GM13977 (cell line): ENCODE results near the gene EIF2AK2.
"Not testable (repeated sequence)": the region's sequence is repeated elsewhere in the genome, so short reads cannot be mapped to it uniquely, and the experiment has no call there.

Experiments
- DNase-seq: peaks from one replicate; pipeline ENCODE4 v3.0.0; 2012; ENCODE audit warnings: low spot score
- CTCF ChIP-seq: IDR thresholded peaks from 2 replicates; pipeline ENCODE4 v1.5.1; 2012; ENCODE audit warnings: mild to moderate bottlenecking, control low read depth; ENCODE audit not compliant: insufficient read depth; ENCODE audit errors: extremely low read depth, missing control alignments
- in situ Hi-C: fragments of 300-500 bp; cut with MboI; formaldehyde crosslinking; loops from one replicate; pipeline ENCODE4 v1.12.0; 2022; ENCODE audit warnings: low sequenced_read_pairs, low pct_unique_long_range_greater_than_20kb, mixed read lengths, inconsistent platforms; ENCODE audit not compliant: unreplicated experiment

EIF2AK2 gene

GRCh38 chr2:37196320-37197195 is 39.8 kb upstream of the EIF2AK2 start, which contains the start of gene CEBPZOS:
CEBPZOS (plus strand) TSS chr2:37196496; CDS start chr2:37199705, 3,209 bp downstream.
- in situ Hi-C loops, result no loop called here
- peak; percentile 92 for DNase-seq

GRCh38 chr2:37195862-37196319 is 39.1 kb upstream of the EIF2AK2 start:
- in situ Hi-C loops, DNase-seq: not testable (repeated sequence)

More at GRCh38 chr2:37196320-37197195, 39.8 kb upstream of the EIF2AK2 start, which contains the start of gene CEBPZOS:
- TF ChIP-seq CTCF, result no peak

DNA sequence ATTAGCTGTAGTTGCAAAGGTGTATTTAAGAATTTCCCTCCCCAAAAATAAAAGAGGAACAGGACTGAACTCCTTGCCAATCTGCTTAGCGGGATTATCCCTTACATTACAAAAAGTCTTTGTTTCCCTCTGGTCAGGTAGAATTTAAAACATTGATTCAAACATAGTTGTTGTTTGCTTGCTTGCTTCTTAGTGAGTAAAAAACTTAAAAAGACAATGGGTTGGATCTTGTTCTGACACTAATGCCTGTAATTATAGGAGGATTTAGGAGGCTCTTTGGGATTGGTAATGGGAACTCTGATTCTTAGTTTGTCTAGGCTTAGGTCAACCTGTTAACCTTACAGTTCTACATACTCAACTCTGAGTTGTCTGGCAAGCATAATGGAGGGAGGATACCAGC is 35.8 kb upstream of the EIF2AK2 start:
- in situ Hi-C loops, result no loop called here
- DNase-seq, result no peak
- no peak for TF ChIP-seq CTCF

DNA sequence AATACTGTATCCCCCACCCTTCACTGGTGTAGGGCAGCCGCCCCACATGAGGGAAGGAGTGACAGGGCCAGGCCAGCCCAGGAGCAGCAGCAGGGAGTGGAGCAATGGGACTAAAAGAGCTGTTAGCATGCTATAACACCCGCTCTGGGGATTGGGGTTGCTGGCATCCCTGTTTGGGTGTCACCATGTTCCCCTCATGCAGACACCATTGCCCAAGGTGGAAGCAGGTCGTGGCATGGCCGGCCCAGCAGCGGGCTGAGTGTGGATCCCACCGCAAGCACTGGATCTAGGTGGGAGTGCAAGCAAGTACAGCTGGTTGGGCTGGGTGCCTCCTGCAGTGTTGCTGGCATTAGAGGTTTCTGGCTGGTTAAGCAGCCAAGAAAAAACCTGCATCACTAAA is 35.0 kb upstream of the EIF2AK2 start:
- in situ Hi-C loops, result no loop called here
- no peak for TF ChIP-seq CTCF
- DNase-seq, result no peak

DNA sequence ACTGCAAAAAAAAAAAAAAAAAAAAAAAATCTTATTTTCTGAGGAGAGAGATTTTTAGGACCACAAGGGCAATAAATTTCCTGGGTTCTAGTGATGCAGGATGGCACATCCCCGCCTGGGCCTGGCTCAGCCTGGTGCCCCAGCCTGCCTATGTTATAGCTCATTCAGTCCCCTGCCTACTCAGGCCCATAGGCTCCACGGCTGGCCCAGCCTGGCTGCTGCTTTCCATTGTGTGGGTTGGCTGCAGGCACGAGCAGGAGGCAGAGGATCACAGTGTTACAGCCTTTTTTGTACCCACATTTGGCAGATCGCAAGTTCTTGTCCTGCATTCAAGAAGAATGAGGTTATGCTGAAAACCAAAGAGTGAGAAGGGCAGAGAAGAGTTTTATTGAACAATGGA is 34.5 kb upstream of the EIF2AK2 start:
- in situ Hi-C loops, result no loop called here
- DNase-seq, result no peak
- TF ChIP-seq CTCF, result no peak

DNA sequence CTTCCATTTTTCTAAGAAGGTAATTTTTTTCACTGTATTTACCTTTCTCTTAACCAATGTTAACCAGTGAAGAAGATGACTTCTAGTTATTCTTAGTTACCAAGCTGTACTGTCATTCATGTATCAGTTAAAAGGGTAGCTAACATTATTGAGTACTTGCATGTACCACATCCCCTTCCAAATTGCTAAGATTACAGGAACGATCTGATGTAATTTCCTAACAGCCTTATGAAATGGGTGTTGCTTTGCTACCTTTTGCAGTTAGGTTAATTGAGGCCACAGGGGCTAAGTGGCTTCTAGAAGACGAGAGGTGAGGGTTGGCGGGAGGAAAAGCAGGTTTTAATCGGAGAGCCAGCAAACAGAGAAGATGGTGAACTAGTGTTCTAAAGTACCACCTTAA is 33.5 kb upstream of the EIF2AK2 start:
- DNase-seq, result no peak
- in situ Hi-C loops, result no loop called here
- TF ChIP-seq CTCF, result no peak

DNA sequence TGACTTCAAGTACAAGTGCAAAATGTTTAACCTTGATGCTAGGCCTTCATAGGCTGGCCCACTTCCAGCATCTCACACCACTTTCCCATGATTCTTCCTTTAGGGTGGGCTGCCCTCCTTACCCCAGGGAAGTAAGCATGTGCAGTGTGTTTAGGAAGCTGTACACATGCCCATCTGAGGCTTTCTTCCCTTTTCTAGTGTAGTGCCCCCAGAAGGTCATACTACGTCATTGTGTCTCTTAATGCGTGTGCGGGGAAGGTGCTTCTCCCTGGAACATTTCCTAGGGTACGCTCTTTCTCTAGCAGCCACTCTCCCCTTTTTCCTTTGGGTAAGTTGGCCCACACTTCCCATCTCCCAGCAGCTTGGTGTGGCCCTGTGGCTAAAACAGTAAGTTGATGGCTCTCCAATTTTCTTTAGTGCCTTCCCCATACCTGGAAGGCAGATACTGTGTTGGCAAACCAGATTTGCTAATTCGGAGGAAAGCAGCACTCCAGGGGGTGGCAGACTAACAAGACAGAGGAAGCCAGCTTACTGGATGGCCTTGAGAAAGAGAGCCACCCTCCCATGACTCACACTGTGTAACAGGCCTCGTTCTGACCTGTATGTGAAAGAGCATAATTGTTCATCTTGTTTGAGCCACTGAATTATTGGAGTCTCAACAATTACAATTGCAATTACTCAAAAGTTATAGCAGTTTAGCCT is 32.8 kb upstream of the EIF2AK2 start:
- DNase-seq, result no peak
- TF ChIP-seq CTCF, result no peak
- in situ Hi-C loops, result no loop called here
